Colon (tissue), 2 donors: ENCODE data around the gene MAST2.
"Not testable (repeated sequence)": the region's sequence is repeated elsewhere in the genome, so short reads cannot be mapped to it uniquely, and the experiment has no call there.

Experiments
- FAIRE-seq: peaks from 2 replicates; lab custom pipeline; 2012; peaks lifted over from hg19 to GRCh38; lab: Jason Lieb, UNC
- donor health status: control.
- donor health status: control.

The MAST2 gene

GRCh38 chr1:46026531-46026930 lies 223.1 kb downstream of the MAST2 start:
- no peak for FAIRE-seq

GRCh38 chr1:46027788-46028573 lies 224.6 kb downstream of the MAST2 start:
- FAIRE-seq, result no peak

- FAIRE-seq, result no peak
Observed at GRCh38 chr1:46030074-46030870, 226.9 kb downstream of the MAST2 start.

GRCh38 chr1:46030876-46031660 lies 227.7 kb downstream of the MAST2 start:
- FAIRE-seq, result no peak

- FAIRE-seq, result no peak
Observed at GRCh38 chr1:46034601-46035516, 231.4 kb downstream of the MAST2 start.

- FAIRE-seq, result no peak
Observed at GRCh38 chr1:46036894-46037839, 233.8 kb downstream of the MAST2 start.

GRCh38 chr1:46039571-46040052 lies 236.2 kb downstream of the MAST2 start:
- no peak for FAIRE-seq

GRCh38 chr1:46041551-46041950 lies 238.1 kb downstream of the MAST2 start:
- FAIRE-seq, result no peak

GRCh38 chr1:46041974-46042373 lies 238.6 kb downstream of the MAST2 start:
- no peak for FAIRE-seq

- no peak for FAIRE-seq
Observed at GRCh38 chr1:46043458-46044017, 240.1 kb downstream of the MAST2 start.

- no peak for FAIRE-seq
Observed at GRCh38 chr1:46044116-46044515, 240.7 kb downstream of the MAST2 start.

GRCh38 chr1:46053734-46054133 lies 250.3 kb downstream of the MAST2 start:
- no peak for FAIRE-seq

- FAIRE-seq, result no peak
Observed at GRCh38 chr1:46056325-46056724, 252.9 kb downstream of the MAST2 start.

GRCh38 chr1:46057215-46057614 lies 253.8 kb downstream of the MAST2 start:
- FAIRE-seq, result not testable (repeated sequence)

GRCh38 chr1:46057781-46058180 lies 254.4 kb downstream of the MAST2 start:
- no peak for FAIRE-seq

- FAIRE-seq, result no peak
Observed at GRCh38 chr1:46058936-46059335, 255.5 kb downstream of the MAST2 start.

GRCh38 chr1:46061146-46061545 lies 257.7 kb downstream of the MAST2 start:
- FAIRE-seq, result no peak

- no peak for FAIRE-seq
Observed at GRCh38 chr1:46062651-46063319, 259.4 kb downstream of the MAST2 start.

GRCh38 chr1:46064708-46065107 lies 261.3 kb downstream of the MAST2 start:
- no peak for FAIRE-seq
